ENCODE measurements around the gene RALGAPA2. TPM values are rescaled to one million over a fixed set of nuclear protein-coding genes. Genes with fewer than 3 reads are reported as not detected.

RALGAPA2 gene
- total RNA-seq, 4 donors from 2014 or later, result 20.5 to 42.9 (median 29.6) TPM

GRCh38 chr20:20663841-20664240, 48.6 kb downstream of the RALGAPA2 start:
- TF ChIP-seq CTCF (IDR thresholded peaks at IDR 0.05) (no peak), EP300 (IDR thresholded peaks at IDR 0.05) (no peak), POLR2A (IDR thresholded peaks at IDR 0.05) (no peak)
- WGBS, 2 donors, result 68 to 74% methylated on average over 3 of the region's 3 CpGs
- no peak overlapping the region for H3K4me3 ChIP-seq
- no peak for DNase-seq (ENCODE audit: low spot score in 2 of 2)
- no peaks in the 10 kb centered on the region for H3K27me3 ChIP-seq
- H3K9me3 ChIP-seq, result no peaks in the 10 kb centered on the region
- no peaks in the 10 kb centered on the region for H3K36me3 ChIP-seq
- peaks cover 0 to 8% (median 0%) of the 10 kb centered on the region in 4 donors for H3K4me1 ChIP-seq
- H3K27ac ChIP-seq, result no peak overlapping the region

GRCh38 chr20:20658871-20659431, 53.5 kb downstream of the RALGAPA2 start:
- WGBS, 2 donors, result 21 to 25% methylated on average over 4 of the region's 4 CpGs
- Histone ChIP-seq H3K36me3 (no peaks in the 10 kb centered on the region), H3K27me3 (no peaks in the 10 kb centered on the region), H3K4me3 (no peak overlapping the region), H3K27ac (no peak overlapping the region), H3K9me3 (no peaks in the 10 kb centered on the region), H3K4me1 (peaks cover 0 to 16% (median 8%) of the 10 kb centered on the region in 4 donors)
- no peak for TF ChIP-seq POLR2A (IDR thresholded peaks at IDR 0.05)
- no peak for TF ChIP-seq CTCF (IDR thresholded peaks at IDR 0.05)
- TF ChIP-seq EP300 (IDR thresholded peaks at IDR 0.05), result no peak
- DNase-seq (ENCODE audit: low spot score in 2 of 2), result no peak

- Histone ChIP-seq H3K36me3 (no peaks in the 10 kb centered on the region), H3K4me1 (peaks cover 0 to 16% (median 8%) of the 10 kb centered on the region in 4 donors), H3K4me3 (no peak overlapping the region), H3K27me3 (no peaks in the 10 kb centered on the region), H3K27ac (no peak overlapping the region), H3K9me3 (no peaks in the 10 kb centered on the region)
- no peak for DNase-seq (ENCODE audit: low spot score in 2 of 2)
- TF ChIP-seq CTCF (IDR thresholded peaks at IDR 0.05) (no peak), EP300 (IDR thresholded peaks at IDR 0.05) (no peak), POLR2A (IDR thresholded peaks at IDR 0.05) (no peak)
Observed at GRCh38 chr20:20658123-20658522, 54.3 kb downstream of the RALGAPA2 start.

GRCh38 chr20:20657092-20657491, 55.4 kb downstream of the RALGAPA2 start:
- Histone ChIP-seq H3K4me1 (peaks cover 0 to 16% (median 8%) of the 10 kb centered on the region in 4 donors), H3K27me3 (no peaks in the 10 kb centered on the region), H3K4me3 (no peak overlapping the region), H3K9me3 (no peaks in the 10 kb centered on the region), H3K27ac (no peak overlapping the region), H3K36me3 (no peaks in the 10 kb centered on the region)
- no peak for DNase-seq (ENCODE audit: low spot score in 2 of 2)
- 92 to 95% methylated on average over 6 of the region's 6 CpGs for whole genome bisulfite sequencing, 2 donors
- TF ChIP-seq POLR2A (IDR thresholded peaks at IDR 0.05) (no peak), EP300 (IDR thresholded peaks at IDR 0.05) (no peak), CTCF (IDR thresholded peaks at IDR 0.05) (no peak)

GRCh38 chr20:20655883-20656282, 56.6 kb downstream of the RALGAPA2 start:
- H3K27ac ChIP-seq, result no peak overlapping the region
- peaks cover 0 to 16% (median 8%) of the 10 kb centered on the region in 4 donors for H3K4me1 ChIP-seq
- DNase-seq (ENCODE audit: low spot score in 2 of 2), result no peak
- WGBS, 2 donors, result 89 to 90% methylated on average over 5 of the region's 5 CpGs
- no peaks in the 10 kb centered on the region for H3K9me3 ChIP-seq
- H3K27me3 ChIP-seq, result no peaks in the 10 kb centered on the region
- TF ChIP-seq CTCF (IDR thresholded peaks at IDR 0.05), result no peak
- TF ChIP-seq EP300 (IDR thresholded peaks at IDR 0.05), result no peak
- no peak for TF ChIP-seq POLR2A (IDR thresholded peaks at IDR 0.05)
- no peaks in the 10 kb centered on the region for H3K36me3 ChIP-seq
- H3K4me3 ChIP-seq, result no peak overlapping the region

Data from tibial nerve (tissue), 4 donors.